ENCODE data around the gene MARCHF3. TPM values are rescaled to one million over a fixed set of nuclear protein-coding genes. Genes with fewer than 3 reads are reported as not detected.

MARCHF3 gene
- total RNA-seq, 2 donors from 2014 or later = 10.4 to 34.1 TPM

DNA sequence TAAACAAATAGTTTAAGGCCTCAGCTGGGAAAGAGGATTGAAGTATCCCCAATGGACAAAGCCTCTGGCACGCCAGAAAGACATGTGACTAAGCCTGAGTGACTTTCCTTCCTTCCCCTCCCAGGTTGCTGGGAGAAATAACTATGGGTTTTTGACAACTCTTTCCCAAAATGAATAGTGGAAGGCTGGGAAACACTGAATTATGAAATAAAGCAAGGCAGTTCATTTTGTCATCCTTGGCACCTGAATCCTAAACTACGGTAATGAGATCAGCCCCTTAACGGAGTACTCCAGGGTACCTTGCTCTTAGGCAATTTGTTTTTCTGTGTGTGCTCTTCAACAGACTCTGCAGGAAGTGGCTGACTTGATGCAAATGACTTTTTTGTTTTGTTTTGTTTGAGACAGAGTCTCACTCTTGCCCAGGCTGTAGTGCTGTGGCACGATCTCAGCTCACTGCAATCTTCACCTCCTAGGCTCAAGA, 178.2 kb downstream of the MARCHF3 start:
- H3K4me1 ChIP-seq (ENCODE audit: control insufficient read depth in 1 of 2, low read depth in 2 of 2) = peaks cover 6 to 35% of the 10 kb centered on the region in 2 donors
- H3K9me3 ChIP-seq = no peaks in the 10 kb centered on the region
- no peaks in the 10 kb centered on the region for H3K36me3 ChIP-seq
- TF ChIP-seq, protein P1, sequence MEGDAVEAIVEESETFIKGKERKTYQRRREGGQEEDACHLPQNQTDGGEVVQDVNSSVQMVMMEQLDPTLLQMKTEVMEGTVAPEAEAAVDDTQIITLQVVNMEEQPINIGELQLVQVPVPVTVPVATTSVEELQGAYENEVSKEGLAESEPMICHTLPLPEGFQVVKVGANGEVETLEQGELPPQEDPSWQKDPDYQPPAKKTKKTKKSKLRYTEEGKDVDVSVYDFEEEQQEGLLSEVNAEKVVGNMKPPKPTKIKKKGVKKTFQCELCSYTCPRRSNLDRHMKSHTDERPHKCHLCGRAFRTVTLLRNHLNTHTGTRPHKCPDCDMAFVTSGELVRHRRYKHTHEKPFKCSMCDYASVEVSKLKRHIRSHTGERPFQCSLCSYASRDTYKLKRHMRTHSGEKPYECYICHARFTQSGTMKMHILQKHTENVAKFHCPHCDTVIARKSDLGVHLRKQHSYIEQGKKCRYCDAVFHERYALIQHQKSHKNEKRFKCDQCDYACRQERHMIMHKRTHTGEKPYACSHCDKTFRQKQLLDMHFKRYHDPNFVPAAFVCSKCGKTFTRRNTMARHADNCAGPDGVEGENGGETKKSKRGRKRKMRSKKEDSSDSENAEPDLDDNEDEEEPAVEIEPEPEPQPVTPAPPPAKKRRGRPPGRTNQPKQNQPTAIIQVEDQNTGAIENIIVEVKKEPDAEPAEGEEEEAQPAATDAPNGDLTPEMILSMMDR (IDR thresholded peaks at IDR 0.05) = no peak
- peak overlapping the region in 1 of 2 donors; percentile 36 for H3K27ac ChIP-seq
- H3K4me3 ChIP-seq = peak overlapping the region; percentile 29
- peak; percentile 73 for ATAC-seq (ENCODE audit: insufficient number of reproducible peaks, low FRiP score, low read depth)
- no peaks in the 10 kb centered on the region for H3K27me3 ChIP-seq (replicated peaks; ENCODE audit: insufficient read depth)
- DNase-seq (ENCODE audit: low spot score) = no peak

DNA sequence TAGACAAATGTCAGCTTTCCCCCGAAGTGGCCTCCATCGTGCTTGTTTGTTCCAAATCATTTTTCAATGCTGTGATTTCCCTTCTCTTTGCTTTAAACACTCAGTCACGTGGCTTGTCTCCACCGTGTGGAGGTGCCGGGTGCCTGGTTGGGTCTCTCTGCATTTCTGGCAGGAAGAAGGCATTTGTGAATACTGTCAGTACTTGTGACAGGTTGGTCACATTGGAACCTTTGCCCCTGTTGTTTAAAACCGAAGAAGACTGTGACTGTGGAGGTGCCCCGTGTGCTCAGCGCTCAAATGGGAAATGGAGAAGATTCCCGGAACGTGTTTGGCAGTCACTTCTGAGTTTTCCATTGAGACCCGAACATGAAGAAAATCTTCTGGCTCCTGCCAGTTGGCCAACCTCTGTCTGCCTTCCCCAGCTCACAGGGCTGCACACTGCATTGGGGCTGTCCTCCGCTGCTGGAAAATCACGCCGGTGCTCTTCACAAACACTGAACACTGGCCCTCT, 178.8 kb downstream of the MARCHF3 start:
- TF ChIP-seq, protein P1 (IDR thresholded peaks at IDR 0.05) = no peak
- Histone ChIP-seq H3K4me3 (peak overlapping the region; percentile 29), H3K36me3 (no peaks in the 10 kb centered on the region), H3K4me1 (ENCODE audit: control insufficient read depth in 1 of 2, low read depth in 2 of 2) (peaks cover 8 to 41% of the 10 kb centered on the region in 2 donors), H3K27ac (no peak overlapping the region), H3K27me3 (replicated peaks; ENCODE audit: insufficient read depth) (no peaks in the 10 kb centered on the region), H3K9me3 (no peaks in the 10 kb centered on the region)
- DNase-seq (ENCODE audit: low spot score) = no peak
- no peak for ATAC-seq (ENCODE audit: insufficient number of reproducible peaks, low FRiP score, low read depth)

DNA sequence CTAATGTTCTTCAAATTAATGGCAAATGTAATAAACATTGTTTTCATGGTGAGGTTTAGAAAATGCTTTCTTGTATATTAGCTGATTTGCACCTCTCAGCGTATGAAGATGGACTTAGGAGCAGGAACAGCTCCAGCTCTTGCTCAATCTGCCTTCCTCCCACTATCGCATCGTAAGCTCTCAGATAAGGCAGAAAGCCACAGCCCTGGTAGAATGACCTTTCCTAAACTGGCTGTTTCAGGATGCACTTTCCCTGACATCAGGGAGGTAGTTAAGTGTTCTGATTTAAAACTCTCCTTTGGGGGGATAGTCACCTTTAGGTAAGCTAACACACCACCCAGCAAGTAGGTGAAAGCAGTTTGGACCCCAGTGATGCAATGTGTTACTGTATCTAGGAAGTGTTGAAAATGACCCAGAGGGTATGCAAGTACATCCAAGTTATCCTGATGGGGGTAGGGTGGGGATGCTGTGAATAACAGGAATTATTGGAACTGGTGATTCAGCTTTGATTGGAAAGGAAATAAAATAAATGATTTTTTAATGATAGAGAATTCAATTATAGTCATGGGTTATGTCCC, 181.2 kb downstream of the MARCHF3 start:
- ATAC-seq (ENCODE audit: insufficient number of reproducible peaks, low FRiP score, low read depth) (no peak), DNase-seq (ENCODE audit: low spot score) (no peak)
- H3K36me3 ChIP-seq = no peaks in the 10 kb centered on the region
- no peaks in the 10 kb centered on the region for H3K27me3 ChIP-seq (replicated peaks; ENCODE audit: insufficient read depth)
- H3K4me3 ChIP-seq = no peak overlapping the region
- peaks cover 9 to 49% of the 10 kb centered on the region in 2 donors for H3K4me1 ChIP-seq (ENCODE audit: control insufficient read depth in 1 of 2, low read depth in 2 of 2)
- H3K9me3 ChIP-seq = no peaks in the 10 kb centered on the region
- TF ChIP-seq, protein P1 (IDR thresholded peaks at IDR 0.05) = no peak
- H3K27ac ChIP-seq = no peak overlapping the region

DNA sequence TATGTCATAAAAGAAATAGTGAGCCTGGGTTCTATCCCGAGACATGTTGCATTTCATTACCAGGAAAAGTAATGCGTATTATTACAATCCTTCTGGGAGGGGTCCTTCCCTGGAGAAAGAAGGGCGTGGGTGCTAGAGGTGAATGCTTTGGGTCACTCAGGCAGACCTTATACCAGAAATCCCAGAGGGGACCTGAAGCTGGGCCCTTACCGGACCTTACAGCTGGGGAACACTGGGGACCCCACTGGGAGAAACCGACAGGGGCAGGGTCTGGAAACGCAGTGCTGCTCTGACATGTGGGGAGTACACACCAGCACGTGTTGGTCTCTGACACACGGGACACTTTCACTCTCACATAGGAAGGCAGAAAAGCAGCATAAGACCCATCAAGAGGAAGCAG, 182.1 kb downstream of the MARCHF3 start:
- Histone ChIP-seq H3K4me3 (no peak overlapping the region), H3K27me3 (replicated peaks; ENCODE audit: insufficient read depth) (no peaks in the 10 kb centered on the region), H3K9me3 (no peaks in the 10 kb centered on the region), H3K36me3 (no peaks in the 10 kb centered on the region), H3K4me1 (ENCODE audit: control insufficient read depth in 1 of 2, low read depth in 2 of 2) (peaks cover 9 to 49% of the 10 kb centered on the region in 2 donors), H3K27ac (peak overlapping the region in 1 of 2 donors; percentile 15)
- DNase-seq (ENCODE audit: low spot score) (no peak), ATAC-seq (ENCODE audit: insufficient number of reproducible peaks, low FRiP score, low read depth) (no peak)
- TF ChIP-seq, protein P1 (IDR thresholded peaks at IDR 0.05) = no peak

DNA sequence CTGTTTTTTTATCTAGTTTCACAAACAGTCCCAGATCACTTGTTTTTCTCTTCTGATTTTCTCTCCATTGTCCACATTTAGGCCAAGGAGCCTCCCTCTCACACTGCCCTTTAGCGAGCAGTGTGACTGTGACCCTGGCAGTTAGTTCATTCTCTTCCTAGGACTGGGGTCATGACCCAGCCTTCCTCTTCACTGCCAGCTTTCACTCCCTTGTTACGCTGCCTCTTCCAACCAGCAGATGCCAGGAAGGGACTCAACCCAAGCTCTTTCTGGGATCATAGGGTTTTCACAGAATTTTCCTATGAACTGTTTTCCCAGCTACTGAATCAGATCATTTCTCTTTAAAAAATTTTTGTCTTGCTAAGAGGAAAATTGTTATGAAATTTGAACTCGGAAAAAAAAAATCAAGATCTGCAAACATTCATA, 182.5 kb downstream of the MARCHF3 start:
- no peak for DNase-seq (ENCODE audit: low spot score)
- H3K27ac ChIP-seq = peak overlapping the region in 1 of 2 donors; percentile 15
- ATAC-seq (ENCODE audit: insufficient number of reproducible peaks, low FRiP score, low read depth) = no peak

More for the DNA sequence above, 182.5 kb downstream of the MARCHF3 start:
- TF ChIP-seq, protein P1 (IDR thresholded peaks at IDR 0.05) = no peak
- Histone ChIP-seq H3K36me3 (no peaks in the 10 kb centered on the region), H3K4me1 (ENCODE audit: control insufficient read depth in 1 of 2, low read depth in 2 of 2) (peaks cover 9 to 48% of the 10 kb centered on the region in 2 donors), H3K4me3 (no peak overlapping the region), H3K9me3 (no peaks in the 10 kb centered on the region), H3K27me3 (replicated peaks; ENCODE audit: insufficient read depth) (no peaks in the 10 kb centered on the region)
